K562 (cell line): ENCODE data around the gene PPP1CC. TPM values are rescaled to one million over a fixed set of nuclear protein-coding genes. Genes with fewer than 3 reads are reported as not detected.
A peak's percentile ranks its signal among the peaks of the same experiment; 100 is the strongest.
"Not testable (repeated sequence)": the region's sequence is repeated elsewhere in the genome, so short reads cannot be mapped to it uniquely, and the experiment has no call there.

Experiments used
- ATAC-seq: fragments of 200-7000 bp; cut with Tn5 transposase; 3 replicates; pipeline ENCODE4 v1.9.1; 2020; ENCODE audit warnings: moderate library complexity
- BruUV-seq: library from RNA; stranded (reverse); fragments of 400-500 nt; replicated peaks from 2 replicates; lab custom pipeline; 2021; lab: Mats Ljungman, UMichigan
- CTCF ChIA-PET: fragments of 300-600 bp; formaldehyde crosslinking; extraction: SDS; loops from one replicate; lab custom pipeline; 2021; ENCODE audit warnings: low intra/inter-chr PET ratio; lab: Yijun Ruan, JAX
- POLR2A ChIA-PET: fragments of 300-600, 350-650 bp; sonication (Branson Sonifier 250); formaldehyde crosslinking; extraction: SDS; loops from one replicate; lab custom pipeline; 2021; ENCODE audit warnings: antibody characterized with exemption, inconsistent platforms; lab: Yijun Ruan, JAX
- DNase-seq, 4 experiments: peaks; one replicate each; pipeline versions ENCODE4 v3.0.0 to v3.0.0-alpha.2; 2011 to 2018; ENCODE audit warnings: low spot score in 3 of 4, mixed read lengths in 3 of 4; ENCODE audit errors: extremely low read depth in 1 of 4
- FAIRE-seq: peaks from 2 replicates; lab custom pipeline; 2011; peaks lifted over from hg19 to GRCh38; lab: Jason Lieb, UNC
- H2AFZ ChIP-seq: 2 replicates; pipeline ENCODE4 v1.6.0; 2011; ENCODE audit warnings: low read depth, low read length, control low read depth, inconsistent platforms
- H3K27ac ChIP-seq: fragments of 200-600 bp; 3 replicates; pipeline ENCODE4 v1.8.0; 2011; ENCODE audit warnings: low read depth, mild to moderate bottlenecking, control low read depth, inconsistent platforms, low read length, moderate library complexity, mixed read lengths; ENCODE audit errors: extremely low read depth
- H3K27me3 ChIP-seq, 2 experiments: fragments of 300-600 bp in 1 of 2; 2 replicates in 1 of 2; 3 replicates in 1 of 2; pipeline versions ENCODE4 v1.6.0 to v1.8.0; 2011; ENCODE audit warnings: inconsistent platforms in 2 of 2, low read length in 2 of 2, mild to moderate bottlenecking in 1 of 2, mixed read lengths in 1 of 2, moderate library complexity in 1 of 2; ENCODE audit not compliant: control insufficient read depth in 2 of 2, insufficient read depth in 2 of 2
- H3K36me3 ChIP-seq: fragments of 300-600 bp; 3 replicates; pipeline ENCODE4 v1.8.0; 2011; ENCODE audit warnings: mild to moderate bottlenecking, low read length, inconsistent platforms; ENCODE audit not compliant: control insufficient read depth, insufficient read depth
- H3K4me1 ChIP-seq, 2 experiments: fragments of 200-600 bp in 1 of 2; replicated peaks in 1 of 2; 2 replicates in 1 of 2; 3 replicates in 1 of 2; pipeline versions ENCODE4 v1.5.1 to v1.8.0; 2011; ENCODE audit warnings: inconsistent platforms in 2 of 2, low read length in 2 of 2, mild to moderate bottlenecking in 1 of 2, mixed read lengths in 1 of 2, moderate library complexity in 1 of 2; ENCODE audit not compliant: control insufficient read depth in 2 of 2, insufficient read depth in 2 of 2
- H3K4me2 ChIP-seq: 2 replicates; pipeline ENCODE4 v1.6.1; 2011; ENCODE audit warnings: low read length, control low read depth, inconsistent platforms, mixed read lengths; ENCODE audit not compliant: insufficient read depth
- H3K4me3 ChIP-seq: fragments of 200-600 bp; sonication (generic), shearing (Covaris generic); 2 replicates; pipeline ENCODE4 v1.5.1; 2016; ENCODE audit warnings: control low read depth, inconsistent platforms
- H3K79me2 ChIP-seq: fragments of 200-600 bp; 3 replicates; pipeline ENCODE4 v1.8.0; 2011; ENCODE audit warnings: low read length, inconsistent platforms; ENCODE audit not compliant: control insufficient read depth, insufficient read depth
- H3K9ac ChIP-seq, 2 experiments: 2 replicates each; pipeline versions ENCODE4 v1.6.0 to v1.6.1; 2011; ENCODE audit warnings: low read depth in 2 of 2, low read length in 2 of 2, control low read depth in 1 of 2, inconsistent platforms in 1 of 2, mild to moderate bottlenecking in 1 of 2, mixed read lengths in 1 of 2; ENCODE audit not compliant: insufficient read depth in 1 of 2
- H3K9me1 ChIP-seq: one replicate; pipeline ENCODE4 v1.6.0; 2011; ENCODE audit warnings: inconsistent platforms, mild to moderate bottlenecking, low read length, moderate library complexity; ENCODE audit not compliant: control insufficient read depth, insufficient read depth
- H3K9me3 ChIP-seq: replicated peaks from 2 replicates; pipeline ENCODE4 v1.5.1; 2011; ENCODE audit warnings: low read depth, low read length, inconsistent platforms; ENCODE audit not compliant: control insufficient read depth, insufficient read depth
- H4K20me1 ChIP-seq: replicated peaks from 2 replicates; pipeline ENCODE4 v1.6.1; 2011; ENCODE audit warnings: low read length, inconsistent platforms, mixed read lengths; ENCODE audit not compliant: control insufficient read depth, insufficient read depth
- ARID1B ChIP-seq: fragments of 450-650 bp; IDR thresholded peaks from 2 replicates; pipeline ENCODE4 v1.6.1; 2016; ENCODE audit warnings: antibody characterized with exemption, mild to moderate bottlenecking, inconsistent platforms
- CBFA2T3 ChIP-seq: fragments of 450-650 bp; IDR thresholded peaks from 2 replicates; pipeline ENCODE4 v1.6.1; 2017
- CXXC5 ChIP-seq: fragments of 250-450 bp; sonication (Bioruptor Pico); IDR thresholded peaks from 2 replicates; pipeline ENCODE4 v1.8.0; 2022; ENCODE audit warnings: inconsistent platforms, mild to moderate bottlenecking, moderate library complexity
- DPF2 ChIP-seq: fragments of 450-650 bp; IDR thresholded peaks from 2 replicates; pipeline ENCODE4 v1.6.1; 2016
- EGR1 ChIP-seq: fragments of 450-650 bp; conservative IDR thresholded peaks from 2 replicates; pipeline ENCODE4 v1.6.1; 2017; ENCODE audit warnings: mild to moderate bottlenecking
- ESRRA ChIP-seq: fragments of 450-650 bp; IDR thresholded peaks from 2 replicates; pipeline ENCODE4 v1.6.1; 2014; ENCODE audit warnings: low read depth, mild to moderate bottlenecking, moderate library complexity, borderline replicate concordance
- ETV1 ChIP-seq: fragments of 450-650 bp; conservative IDR thresholded peaks from 2 replicates; pipeline ENCODE4 v1.6.1; 2016; ENCODE audit warnings: missing genetic modification characterization, control low read depth, low read depth, missing compliant biosample characterization
- ETV5 ChIP-seq: sonication (generic); formaldehyde crosslinking; IDR thresholded peaks from 2 replicates; pipeline ENCODE4 v1.4.0; 2020; ENCODE audit warnings: low read depth, mild to moderate bottlenecking, missing genetic modification reagents
- KDM1A ChIP-seq, 2 experiments: fragments of 450-650 bp; IDR thresholded peaks; 2 replicates each; pipeline ENCODE4 v1.6.1; 2016; ENCODE audit warnings: mild to moderate bottlenecking in 2 of 2
- MLLT1 ChIP-seq, 2 experiments: fragments of 450-650 bp; IDR thresholded peaks; 2 replicates each; pipeline ENCODE4 v1.6.1; 2016
- NCOR1 ChIP-seq: fragments of 450-650 bp; IDR thresholded peaks from 2 replicates; pipeline ENCODE4 v1.6.1; 2016; ENCODE audit warnings: mild to moderate bottlenecking, moderate library complexity
- NFATC3 ChIP-seq: fragments of 450-650 bp; IDR thresholded peaks from 2 replicates; pipeline ENCODE4 v1.6.1; 2017; ENCODE audit warnings: mild to moderate bottlenecking
- SMARCE1 ChIP-seq: fragments of 450-650 bp; IDR thresholded peaks from 2 replicates; pipeline ENCODE4 v1.7.1; 2016; ENCODE audit warnings: mild to moderate bottlenecking
- TEAD1 ChIP-seq, 2 experiments: fragments of 450-650 bp in 1 of 2; sonication (generic) in 1 of 2; formaldehyde crosslinking; IDR thresholded peaks; 2 replicates each; pipeline versions ENCODE4 v1.4.0 to v1.8.0; 2020 to 2022; ENCODE audit warnings: mild to moderate bottlenecking in 2 of 2, missing genetic modification reagents in 1 of 2
- TEAD4 ChIP-seq, 2 experiments: sonication (generic) in 1 of 2; formaldehyde crosslinking in 1 of 2; IDR thresholded peaks; 2 replicates each; pipeline versions ENCODE4 v1.6.1 to v1.8.0; 2012 to 2022; ENCODE audit warnings: borderline replicate concordance in 1 of 2, inconsistent platforms in 1 of 2, low read length in 1 of 2, mild to moderate bottlenecking in 1 of 2, missing genetic modification reagents in 1 of 2
- TFAP4 ChIP-seq: sonication (generic); formaldehyde crosslinking; IDR thresholded peaks from 2 replicates; pipeline ENCODE4 v1.8.0; 2022; ENCODE audit warnings: missing genetic modification reagents, mild to moderate bottlenecking, moderate library complexity, borderline replicate concordance
- ZNF507 ChIP-seq: conservative IDR thresholded peaks from 2 replicates; pipeline ENCODE4 v1.6.1; 2017; ENCODE audit warnings: missing genetic modification characterization, missing compliant biosample characterization
- WGBS: fragments of 100-300 bp; shearing (Covaris generic); methylation state at CpG from one replicate; pipeline ENCODE4 v1.1.6; 2016; ENCODE audit warnings: low coverage, mixed read lengths; ENCODE audit not compliant: insufficient coverage; ENCODE audit errors: missing lambda C conversion rate; 5-methylcytosine and 5-hydroxymethylcytosine counted together
- in situ Hi-C: fragments of 300-500 bp; cut with MboI; formaldehyde crosslinking; loops from 4 replicates; pipeline ENCODE4 v1.15.0; 2018; ENCODE audit warnings: inconsistent platforms, mixed read lengths
- intact Hi-C: fragments of 100-400 bp; cut with micrococcal nuclease; formaldehyde crosslinking; loops from 2 replicates; pipeline ENCODE4 v1.14.2; 2022
- polyA plus RNA-seq, 8 experiments: library from polyadenylated mRNA; depleted of rRNA in 4 of 8; stranded (reverse) in 5 of 8; unstranded in 3 of 8; fragments of >200 nt; fragmentation: Nextera tagmentation in 2 of 8; fragmentation: Illumina TruSeq in 1 of 8; extraction: Ambion mirVana in 2 of 8; extraction: Trizol in 1 of 8; gene quantifications; 2 replicates each; pipeline versions ENCODE4 v1.2.1 to v1.2.3, GENCODE V29; 2011 to 2014; ENCODE audit warnings: inconsistent platforms in 1 of 8, missing spikeins in 1 of 8
- total RNA-seq, 7 experiments: library from RNA; depleted of rRNA in 6 of 7; stranded (reverse); fragments of >200 nt in 6 of 7; fragmentation: Illumina TruSeq in 2 of 7; extraction: Trizol in 2 of 7; gene quantifications; 2 replicates each; pipeline versions ENCODE4 v1.2.1 to v1.2.3, GENCODE V29; 2011 to 2021; ENCODE audit warnings: low replicate concordance in 1 of 7

PPP1CC gene
- total and polyA plus RNA-seq, 9 of the 15 experiments (the other 6 are each of a cell fraction or from before 2014, with no cell fraction given), result 67.4 to 286 (median 195) TPM

GRCh38 chr12:110737532-110737931 lies 5.2 kb downstream of the PPP1CC start (continued):
- no peak for TF ChIP-seq NFATC3

- H3K9ac ChIP-seq; H3K9me3 ChIP-seq; in situ Hi-C loops; H3K27ac ChIP-seq; H3K9me1 ChIP-seq; H3K4me2 ChIP-seq; FAIRE-seq; H2AFZ ChIP-seq; H3K4me3 ChIP-seq; intact Hi-C loops; DNase-seq; BruUV-seq; ATAC-seq; CTCF ChIA-PET; H3K27me3 ChIP-seq; TF ChIP-seq TEAD4 (CRISPR knock-in tag; IDR thresholded peaks at IDR 0.05; ENCODE audit: borderline replicate concordance): not testable (repeated sequence)
- Histone ChIP-seq H3K79me2 (peaks cover 100% of the 10 kb centered on the region), H3K4me1 (peaks cover 15 to 36% of the 10 kb centered on the region in 2 experiments), H4K20me1 (peaks cover 51% of the 10 kb centered on the region), H3K36me3 (peaks cover 82% of the 10 kb centered on the region)
- TF ChIP-seq NCOR1 (0 out of 2 replicates have a peak, but pooled peaks have one; percentile 13), ARID1B (peak; percentile 50; the same call in 1 of the 2 replicates), ZNF507 (tag) (peak; percentile 32; the same call in 1 of the 2 replicates), MLLT1 (IDR thresholded peaks at IDR 0.05) (0 out of 4 replicates have a peak, but pooled peaks of 1 of the 2 experiments have one; percentile 47), TEAD1 (CRISPR knock-in tag; IDR thresholded peaks at IDR 0.05) (peak in 1 of 2 experiments; percentile 75; a peak in 1 of 4 replicates), DPF2 (peak; percentile 56; the same call in 1 of the 2 replicates), TFAP4 (peak; percentile 23; the same call in 1 of the 2 replicates), CBFA2T3 (peak; percentile 40), CXXC5 (CRISPR knock-in tag) (peak; percentile 52), ETV5 (CRISPR knock-in tag) (peak; percentile 70), KDM1A (IDR thresholded peaks at IDR 0.05) (peak; percentile 54 to 55; a peak in 3 of 4 replicates), EGR1 (peak; percentile 70), ETV1 (peak; percentile 85), TEAD4 (IDR thresholded peaks at IDR 0.05; ENCODE audit: low read length) (peak; percentile 64; the same call in 1 of the 2 replicates), ESRRA (peak; percentile 48; the same call in 1 of the 2 replicates), SMARCE1 (0 out of 2 replicates have a peak, but pooled peaks have one; percentile 11)
- WGBS, result 0% methylated on average over 5 of the region's 5 CpGs
- POLR2A ChIA-PET, result interaction anchor here (1.1 kb wide), 1 partner anchor 16 kb away, joined by 4 read pairs; no protein-coding TSS in a partner anchor
Measured at GRCh38 chr12:110737016-110737415, 5.7 kb downstream of the PPP1CC start.
